GM21447 (cell line): ENCODE data around the gene EMC8.

Experiments
- ATAC-seq: cut with Tn5 transposase; IDR thresholded peaks from one replicate; pipeline ENCODE4 v1.9.1; 2021; ENCODE audit not compliant: unreplicated experiment

The EMC8 gene

DNA sequence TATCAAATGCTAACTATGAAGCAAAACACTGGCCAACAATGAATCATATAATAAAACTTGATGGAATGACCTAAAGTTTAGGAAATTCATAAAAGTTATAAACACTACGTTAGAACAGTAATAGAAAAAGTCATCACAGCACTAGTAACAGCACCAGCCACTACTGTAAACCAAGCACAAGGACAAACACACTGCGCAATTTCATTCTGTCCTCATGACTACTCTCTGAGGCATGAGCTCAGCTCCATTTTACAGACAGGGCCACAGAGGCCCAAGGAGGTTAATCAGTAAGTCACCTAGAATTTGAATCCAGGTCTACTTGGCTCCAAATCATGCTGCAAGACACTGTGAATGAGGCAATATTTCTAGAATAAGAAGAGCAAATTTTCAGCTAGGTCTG lies 13.4 kb downstream of the EMC8 start:
- ATAC-seq: no peak

DNA sequence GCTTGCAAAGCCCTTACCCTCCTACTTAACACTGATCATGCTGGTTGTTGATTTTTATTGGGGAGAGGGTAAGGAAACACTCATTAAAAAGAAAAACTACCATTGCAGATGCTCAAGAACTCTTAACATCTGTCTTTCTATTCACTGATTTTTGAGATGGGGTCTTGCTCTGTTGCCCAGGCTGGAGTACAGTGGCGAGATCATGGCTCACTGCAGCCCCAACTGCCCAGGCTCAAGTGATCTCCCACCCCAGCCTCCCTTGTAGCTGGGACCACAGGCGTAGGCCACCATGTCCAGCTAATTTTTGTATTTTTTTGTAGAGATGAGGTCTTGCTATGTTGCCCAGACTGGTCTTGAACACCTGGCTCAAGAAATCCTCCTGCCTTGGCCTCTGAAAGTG lies 14.5 kb downstream of the EMC8 start:
- ATAC-seq: no peak

DNA sequence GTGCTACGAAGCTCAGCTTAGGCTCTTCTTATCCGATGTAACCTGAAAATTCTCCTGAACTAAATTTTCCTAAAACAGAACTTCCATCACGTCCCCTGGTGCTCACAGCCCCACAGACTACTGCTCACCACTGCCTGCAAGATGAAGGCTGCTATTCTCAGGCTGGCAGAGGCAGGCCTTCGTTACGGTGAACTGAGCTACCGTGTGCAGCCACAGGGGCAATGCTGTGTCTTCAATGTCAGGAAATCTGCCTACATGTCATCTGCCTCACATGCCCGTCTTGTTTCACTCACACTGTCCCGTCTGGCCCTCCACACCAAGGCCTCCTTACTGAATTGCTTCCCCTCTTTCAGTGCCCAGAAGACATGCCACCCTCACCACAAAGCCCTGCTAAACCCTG lies 15.9 kb downstream of the EMC8 start:
- no peak for ATAC-seq

DNA sequence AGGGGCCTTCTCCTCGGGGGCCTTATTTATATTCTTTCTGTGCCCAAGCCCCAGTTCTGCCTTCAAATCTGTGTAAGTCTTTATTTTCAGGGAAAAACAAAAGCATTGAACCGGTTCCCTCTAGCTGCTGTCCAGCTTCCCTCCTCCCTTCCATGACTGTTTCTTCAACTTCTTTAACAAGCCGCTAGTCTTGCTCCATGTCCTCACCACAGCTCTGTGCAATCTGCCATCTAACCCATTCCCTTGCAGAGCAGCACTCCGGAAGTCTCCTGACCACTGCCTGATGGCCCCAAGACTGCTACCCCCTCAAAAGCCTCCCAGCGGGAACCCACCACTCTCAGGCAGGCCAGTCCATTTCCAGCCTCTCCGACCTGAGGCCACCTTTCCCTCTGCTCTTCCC lies 16.9 kb downstream of the EMC8 start:
- no peak for ATAC-seq

DNA sequence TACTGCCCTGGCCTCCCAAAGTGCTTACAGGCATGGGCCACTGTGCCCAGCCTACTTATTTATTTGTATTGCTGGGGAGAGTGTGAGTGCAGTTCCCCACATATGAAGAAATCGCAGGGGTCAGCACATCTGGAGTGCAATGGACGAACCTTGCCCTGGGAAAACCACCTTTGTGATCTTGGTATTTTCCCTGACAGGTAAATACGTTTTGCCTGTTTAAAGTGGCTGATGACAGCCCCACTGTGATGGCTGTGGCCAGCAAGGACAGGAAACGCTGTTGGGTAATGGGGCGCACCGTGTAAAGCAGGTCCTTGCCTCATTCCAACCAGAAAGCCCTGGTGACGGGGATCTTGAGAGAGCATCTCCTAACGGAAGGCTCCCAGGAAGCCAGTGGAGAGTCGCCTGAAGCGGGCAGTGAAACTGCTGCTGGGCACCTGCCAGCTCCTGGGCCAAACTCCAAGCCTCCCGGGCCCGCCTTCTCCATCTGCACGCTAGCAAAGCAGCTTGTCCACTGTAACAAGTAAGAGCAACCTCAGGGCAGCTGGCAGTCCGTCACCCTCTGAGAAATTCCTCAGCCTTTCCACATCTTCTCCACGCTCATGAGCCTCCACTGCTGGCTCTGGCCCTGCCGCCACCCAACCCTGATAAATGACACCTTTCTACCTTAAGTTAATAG lies 17.5 kb downstream of the EMC8 start:
- no peak for ATAC-seq

DNA sequence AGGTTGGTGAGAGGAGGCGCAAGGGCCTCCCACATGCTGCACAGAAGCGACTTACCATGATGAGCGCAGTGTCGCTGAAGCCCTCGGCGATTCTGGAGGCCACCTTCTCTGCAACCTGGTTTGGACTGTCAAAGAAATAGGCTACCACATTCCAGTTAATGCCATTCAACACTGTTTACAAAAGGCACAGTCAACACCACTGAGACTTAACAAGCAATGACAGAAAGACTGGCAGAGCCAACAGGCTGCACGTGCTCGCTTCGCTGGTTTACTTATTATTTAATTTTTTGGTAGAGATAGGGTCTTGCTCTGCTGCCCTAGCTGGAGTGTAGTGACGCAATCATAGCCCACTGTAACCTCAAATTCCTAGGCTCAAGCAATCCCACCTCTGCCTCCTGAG lies 18.2 kb downstream of the EMC8 start:
- ATAC-seq: no peak

DNA sequence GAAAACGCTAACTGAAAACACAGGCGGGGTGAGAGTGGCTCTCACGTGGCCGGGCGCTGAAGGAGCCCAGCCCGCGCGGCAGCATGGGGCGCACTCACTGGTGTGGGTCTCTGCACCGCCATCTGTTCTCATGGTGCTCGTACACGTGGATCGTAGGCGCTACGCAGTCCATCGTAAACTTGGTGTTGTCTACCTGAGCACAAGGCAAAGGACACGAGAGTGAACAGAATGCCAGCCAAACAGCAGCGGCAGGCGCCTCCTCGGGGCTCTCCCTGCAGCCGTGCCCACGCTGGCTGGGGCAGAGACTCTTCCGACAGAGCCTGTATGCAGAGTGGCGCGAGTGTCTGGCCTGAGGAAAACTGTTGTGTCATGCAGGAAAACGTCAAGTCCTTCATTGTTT lies 19.1 kb downstream of the EMC8 start:
- ATAC-seq: no peak

DNA sequence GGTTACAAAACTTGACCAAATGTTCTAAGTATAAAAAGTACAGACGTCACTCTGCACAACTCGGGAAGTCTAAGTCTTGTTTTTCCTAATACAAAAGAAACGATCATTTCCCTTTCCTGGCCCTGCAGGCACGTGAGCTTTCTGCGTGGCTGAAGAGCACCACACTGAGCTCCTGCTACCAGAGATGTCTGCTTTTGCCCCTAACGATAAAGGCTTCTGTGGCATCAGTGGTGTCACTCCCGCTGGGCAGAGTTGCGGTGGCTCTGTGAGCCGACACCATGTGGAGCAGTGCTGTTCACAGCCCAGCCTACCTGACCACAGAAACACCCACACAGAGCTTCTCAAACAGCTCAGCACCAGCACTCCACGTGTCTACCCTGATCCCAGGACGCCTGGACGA lies 20.5 kb downstream of the EMC8 start:
- no peak for ATAC-seq

DNA sequence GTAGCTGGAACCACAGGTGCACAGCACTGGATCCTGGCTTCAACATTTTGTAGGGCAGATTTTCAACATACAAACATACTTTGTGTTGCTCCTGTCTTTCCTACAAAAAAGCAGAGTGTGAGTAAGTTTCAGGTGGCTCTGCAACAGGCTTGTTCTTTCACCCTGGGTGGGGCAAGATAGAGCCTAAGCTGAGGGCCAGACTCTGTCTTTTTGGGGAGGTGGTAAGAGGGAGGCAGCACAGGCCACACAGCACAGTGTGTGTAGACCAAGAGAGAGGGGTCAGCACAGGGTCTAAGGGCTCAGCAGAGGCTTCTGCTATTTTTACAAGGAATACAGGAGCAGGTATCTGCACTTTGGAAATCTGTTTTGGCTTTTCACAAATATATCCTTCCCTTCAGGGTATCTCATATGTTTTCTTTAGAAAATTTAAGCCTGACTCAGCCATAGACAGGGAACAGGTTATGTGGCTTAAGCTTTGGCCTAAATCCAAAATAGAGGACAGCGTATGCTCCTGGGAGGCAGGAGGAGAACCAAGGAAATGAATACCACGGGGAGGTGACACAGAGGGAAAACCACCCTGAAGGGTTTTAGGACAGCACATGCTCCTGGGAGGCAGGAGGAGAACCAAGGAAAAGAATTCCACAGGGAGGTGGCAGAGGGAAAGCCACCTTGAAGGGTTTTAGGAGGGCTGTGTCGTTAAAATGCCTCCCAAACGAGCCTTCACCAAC lies 21.6 kb downstream of the EMC8 start:
- ATAC-seq: no peak

DNA sequence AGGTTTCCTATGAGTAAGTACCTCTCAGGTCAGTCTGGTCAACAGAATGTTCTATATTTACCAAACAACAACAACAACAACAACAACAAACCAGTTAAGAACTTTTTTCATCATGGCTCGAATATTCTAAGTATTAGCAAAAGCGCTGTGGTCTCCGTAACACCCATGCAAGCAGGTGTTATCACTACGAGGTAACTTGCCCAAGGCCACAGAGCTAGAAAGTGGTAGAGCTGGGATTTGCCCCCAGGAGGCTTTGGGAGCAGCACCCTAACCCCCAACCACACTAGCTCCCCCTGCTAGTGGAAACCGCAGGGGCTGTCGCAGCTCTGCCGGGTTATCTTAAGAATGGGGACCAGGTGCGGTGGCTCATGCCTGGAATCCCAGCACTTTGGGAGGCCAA lies 24.5 kb downstream of the EMC8 start:
- no peak for ATAC-seq

DNA sequence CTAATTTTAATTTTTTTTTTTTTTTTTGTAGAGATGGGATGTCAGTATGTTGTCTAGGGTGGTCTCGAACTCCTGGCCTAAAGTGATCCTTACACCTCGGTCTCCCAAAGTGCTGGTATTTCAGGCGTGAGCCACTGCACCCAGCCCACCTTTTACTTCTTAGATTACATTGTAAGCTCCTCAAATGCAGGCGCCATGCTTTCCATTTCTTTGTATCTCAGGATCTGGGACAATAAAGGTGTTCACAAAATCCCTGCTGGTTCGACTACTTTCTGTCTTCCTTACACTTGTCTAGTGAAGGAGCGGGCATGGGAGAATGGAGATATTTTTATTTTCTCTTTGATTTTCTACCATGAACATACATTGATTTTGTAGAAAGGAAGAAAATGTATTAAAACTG lies 25.2 kb downstream of the EMC8 start:
- ATAC-seq: no peak

DNA sequence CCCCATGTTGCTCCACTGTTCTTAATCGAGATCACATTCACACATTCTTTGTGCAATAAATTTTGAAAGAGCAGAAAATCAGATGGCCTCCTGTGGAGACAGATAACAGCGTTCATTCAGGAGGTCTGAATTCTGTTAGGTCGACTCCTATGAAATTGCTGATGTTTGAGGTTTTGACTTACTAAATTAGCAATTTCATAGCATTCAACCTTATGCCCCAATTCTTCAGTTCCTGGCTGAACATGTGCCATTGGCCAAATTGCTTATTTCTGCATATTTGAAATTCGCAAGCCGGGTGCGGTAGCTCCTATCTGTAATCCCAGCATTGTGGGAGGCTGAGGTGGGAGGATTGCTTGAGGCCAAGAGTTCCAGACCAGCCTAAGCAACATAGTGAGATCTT lies 26.3 kb downstream of the EMC8 start:
- ATAC-seq: no peak

DNA sequence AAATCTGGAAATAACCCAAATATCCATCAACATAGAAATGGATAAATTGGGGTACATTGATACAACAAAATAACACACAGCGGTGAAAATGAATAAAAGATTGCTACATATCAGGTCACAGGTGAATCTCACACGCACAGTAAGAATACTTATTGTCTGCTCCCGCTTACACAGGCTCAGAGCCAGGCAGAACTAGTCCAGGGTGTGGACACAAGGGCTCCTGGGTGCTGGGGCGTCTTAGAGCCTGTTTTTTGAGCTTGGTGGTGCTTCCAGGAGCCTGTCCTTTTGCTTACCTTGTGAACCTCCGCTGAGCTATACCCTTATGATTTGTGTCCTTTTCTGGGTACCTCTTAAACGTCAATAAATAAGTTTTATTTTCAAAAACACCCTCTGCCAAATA lies 28.6 kb downstream of the EMC8 start:
- no peak for ATAC-seq

DNA sequence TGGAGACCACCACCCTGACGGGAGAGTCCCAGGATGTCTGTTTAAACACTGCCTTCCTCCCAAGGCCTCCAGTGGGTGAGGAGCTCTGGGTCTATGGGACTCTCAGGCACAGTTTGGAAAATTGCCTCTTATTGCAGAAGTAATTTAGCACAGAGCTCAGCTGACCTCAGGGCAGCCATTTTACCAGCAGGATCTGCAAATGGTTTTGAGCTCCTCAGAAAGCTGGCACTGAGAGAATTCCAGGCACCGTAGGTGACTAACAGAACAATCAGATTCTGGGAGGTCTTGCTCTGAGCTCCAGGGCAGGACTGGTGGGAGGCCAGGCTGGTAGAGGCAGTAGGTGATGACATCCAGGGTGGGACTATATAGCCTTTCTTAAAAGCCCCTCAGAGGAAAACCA lies 31.1 kb downstream of the EMC8 start:
- no peak for ATAC-seq

DNA sequence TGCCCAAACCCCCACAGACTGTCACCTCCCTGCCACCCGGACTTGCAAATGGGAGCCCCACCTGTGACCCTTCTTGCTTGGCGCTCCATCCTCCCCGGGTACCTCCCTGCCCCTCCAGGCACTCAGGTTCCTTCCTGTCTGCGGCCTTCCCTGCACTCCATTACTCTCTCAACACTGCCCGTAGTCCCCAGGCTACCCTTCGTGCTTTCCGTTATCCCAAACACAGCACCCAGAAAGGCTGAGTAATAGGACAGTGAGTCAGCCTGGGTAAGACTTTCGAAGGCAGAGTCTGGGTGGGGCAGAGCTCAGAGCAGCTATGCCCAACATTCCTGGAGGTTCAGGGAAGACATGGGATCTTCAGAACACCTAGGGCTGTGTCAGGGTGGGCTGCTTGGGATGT lies 31.8 kb downstream of the EMC8 start:
- ATAC-seq: no peak

DNA sequence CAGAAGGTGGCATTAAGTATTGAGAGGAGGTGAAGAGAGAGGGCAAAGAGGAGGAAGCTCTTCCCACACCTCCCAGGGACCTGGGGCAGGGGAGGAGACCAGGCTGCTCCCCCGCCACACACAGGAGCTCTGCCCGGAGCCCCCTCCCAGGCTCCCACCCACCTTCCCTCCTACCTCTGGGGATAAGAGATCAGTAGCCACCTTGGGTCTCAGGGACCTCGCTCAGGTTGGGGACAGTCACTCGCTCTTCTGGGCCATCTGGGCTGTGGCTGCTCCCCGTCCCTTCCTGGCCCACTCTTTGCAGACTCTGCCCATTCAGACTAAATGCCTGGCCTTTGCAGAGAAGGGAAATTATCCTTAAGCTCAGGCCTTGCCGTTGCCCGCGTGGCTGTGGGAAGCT lies 33.6 kb downstream of the EMC8 start:
- no peak for ATAC-seq

DNA sequence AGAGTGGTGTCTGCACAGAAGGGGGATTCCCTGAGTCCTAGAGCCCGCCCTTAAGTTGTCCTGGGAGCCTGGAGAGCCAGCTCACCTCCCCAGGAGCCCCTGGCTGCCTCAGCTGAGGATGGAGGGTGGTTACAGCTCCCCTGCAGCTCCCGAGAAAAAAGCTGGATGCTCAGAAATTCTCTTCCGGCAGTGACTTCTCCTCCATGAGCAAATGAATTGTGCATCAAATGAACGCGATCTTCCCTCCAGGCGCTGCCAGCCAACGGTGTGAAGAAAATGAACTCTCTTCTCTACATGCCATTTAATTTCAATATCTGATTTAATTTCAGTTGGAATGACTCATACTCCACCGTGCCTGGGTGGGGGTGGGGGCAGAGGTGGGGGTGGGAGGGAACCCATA lies 34.1 kb downstream of the EMC8 start:
- ATAC-seq: no peak

DNA sequence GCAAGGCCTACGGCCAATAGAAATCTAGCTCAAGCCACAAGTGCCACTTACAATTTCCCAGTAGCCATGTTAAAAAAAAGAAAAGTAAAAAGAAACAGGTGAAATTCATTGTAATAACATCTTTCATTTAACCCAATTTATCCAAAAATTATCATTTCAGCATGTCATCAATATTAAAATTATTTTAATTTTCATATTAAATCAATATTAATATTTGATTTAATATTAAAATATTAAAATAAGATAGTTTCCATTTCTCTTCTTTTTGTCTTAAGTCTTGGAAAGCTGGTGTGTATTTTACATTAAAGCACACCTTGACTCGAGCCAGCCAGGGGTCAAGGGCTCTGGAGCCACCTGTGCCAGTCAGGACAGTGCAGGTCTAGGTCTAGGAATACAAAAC lies 35.7 kb downstream of the EMC8 start:
- no peak for ATAC-seq

DNA sequence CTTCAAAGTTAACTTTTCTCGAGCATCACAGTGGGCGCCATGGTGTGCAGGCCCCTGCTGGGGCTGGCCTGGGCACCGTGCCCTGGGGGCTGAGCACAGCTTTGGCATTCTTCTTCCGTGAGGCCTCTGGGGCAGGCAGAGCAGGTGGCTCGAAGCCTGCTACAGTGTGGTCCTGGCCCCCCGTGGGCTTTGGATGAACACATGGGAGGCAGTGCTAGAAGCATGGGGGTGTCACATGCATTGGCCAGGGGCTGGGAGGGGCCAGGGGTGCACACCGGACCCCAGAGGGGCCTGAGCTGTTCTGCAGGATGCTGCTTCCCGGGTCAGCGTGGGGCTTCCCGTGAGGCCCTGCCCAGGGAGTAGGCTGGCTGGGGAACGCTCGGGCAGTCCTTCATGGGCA lies 36.4 kb downstream of the EMC8 start:
- no peak for ATAC-seq

DNA sequence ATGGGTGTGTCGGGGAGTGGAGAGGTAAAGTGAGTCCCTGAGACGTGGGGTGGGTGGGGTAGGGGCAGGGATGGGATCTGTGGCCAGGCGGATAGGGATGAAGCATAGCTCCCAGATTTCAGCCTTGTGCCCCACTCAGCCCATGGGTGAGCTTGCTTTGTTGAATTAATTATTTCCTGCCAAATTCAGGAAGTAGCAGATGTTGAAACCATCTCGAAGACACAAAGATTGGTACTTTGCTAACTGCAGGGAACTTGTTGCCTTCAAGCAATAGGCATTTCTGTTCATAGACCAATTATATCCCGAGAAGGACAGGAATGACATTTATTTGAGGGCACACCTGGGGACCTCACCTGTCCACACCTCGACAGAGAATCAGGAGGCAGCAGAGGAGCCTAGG lies 37.5 kb downstream of the EMC8 start:
- no peak for ATAC-seq

DNA sequence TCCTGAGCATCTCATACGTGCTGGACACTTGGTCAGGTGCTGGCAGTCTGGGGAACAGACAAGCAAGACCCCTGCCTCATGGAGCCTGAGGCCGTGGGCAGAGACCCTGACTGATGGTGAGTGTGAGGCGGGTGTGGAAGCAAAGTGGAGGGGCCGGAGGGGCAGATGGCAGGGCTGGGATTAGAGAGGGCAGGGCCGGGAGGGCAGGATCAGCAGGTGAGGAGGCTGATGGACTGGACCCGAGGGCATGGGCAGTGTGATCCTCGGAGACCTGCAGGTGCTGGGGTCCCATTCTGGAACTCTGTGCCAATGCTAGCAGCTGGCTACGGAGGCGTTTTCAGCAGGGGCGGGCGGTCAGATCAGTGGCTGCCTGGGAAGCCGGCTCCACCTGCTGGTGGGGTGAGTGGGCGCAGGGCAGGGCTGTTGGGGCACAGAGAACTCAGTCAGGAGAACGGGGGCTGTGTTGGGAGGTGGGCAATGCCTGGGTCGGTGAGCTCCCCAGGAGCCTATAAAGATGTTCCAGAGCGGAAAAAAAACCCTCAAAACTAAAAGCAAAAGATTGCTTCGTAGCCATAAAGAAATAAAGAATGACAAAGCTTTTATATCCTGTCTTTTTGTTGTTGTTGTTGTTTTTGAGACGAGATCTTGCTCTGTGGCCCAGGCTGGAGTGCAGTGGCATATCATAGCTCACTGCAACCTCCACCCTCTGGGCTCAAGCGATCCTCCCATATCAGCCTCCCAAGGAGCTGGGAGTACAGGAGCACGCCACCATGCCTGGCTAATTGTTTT lies 39.5 kb downstream of the EMC8 start:
- ATAC-seq: no peak

DNA sequence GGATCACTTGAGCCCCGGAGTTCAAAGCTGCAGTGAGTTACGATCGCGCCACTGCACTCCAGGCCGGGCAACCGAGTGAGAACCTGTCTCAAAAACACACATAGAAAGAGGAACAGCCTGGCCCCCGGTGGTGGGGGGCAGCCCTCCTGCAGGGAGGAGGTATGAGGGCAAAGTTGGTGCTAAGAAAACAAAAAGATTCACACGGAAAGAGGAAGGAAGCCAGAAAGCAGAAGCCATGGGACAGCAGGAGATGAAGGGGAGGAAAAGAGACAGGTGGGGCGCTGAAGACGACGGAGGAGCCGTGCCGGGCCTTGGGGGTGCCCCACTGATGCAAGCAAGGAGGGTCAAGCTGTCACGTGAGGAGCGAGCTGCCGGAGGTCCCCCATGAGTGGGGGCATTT lies 40.2 kb downstream of the EMC8 start:
- ATAC-seq: no peak
